Activated CD4-positive, alpha-beta T cell treated with anti-CD3 and anti-CD28 coated beads, Interleukin-2, Interleukin-6, amounts not matched to agents 100 ng/mL and 50 ng/mL, durations not matched to agents 16 hours and 8 hours (primary cell): ENCODE data around the gene CIBAR2.

Experiments
- DNase-seq: peaks from one replicate; pipeline ENCODE4 v3.0.0-alpha.2; 2020

CIBAR2 gene

DNA sequence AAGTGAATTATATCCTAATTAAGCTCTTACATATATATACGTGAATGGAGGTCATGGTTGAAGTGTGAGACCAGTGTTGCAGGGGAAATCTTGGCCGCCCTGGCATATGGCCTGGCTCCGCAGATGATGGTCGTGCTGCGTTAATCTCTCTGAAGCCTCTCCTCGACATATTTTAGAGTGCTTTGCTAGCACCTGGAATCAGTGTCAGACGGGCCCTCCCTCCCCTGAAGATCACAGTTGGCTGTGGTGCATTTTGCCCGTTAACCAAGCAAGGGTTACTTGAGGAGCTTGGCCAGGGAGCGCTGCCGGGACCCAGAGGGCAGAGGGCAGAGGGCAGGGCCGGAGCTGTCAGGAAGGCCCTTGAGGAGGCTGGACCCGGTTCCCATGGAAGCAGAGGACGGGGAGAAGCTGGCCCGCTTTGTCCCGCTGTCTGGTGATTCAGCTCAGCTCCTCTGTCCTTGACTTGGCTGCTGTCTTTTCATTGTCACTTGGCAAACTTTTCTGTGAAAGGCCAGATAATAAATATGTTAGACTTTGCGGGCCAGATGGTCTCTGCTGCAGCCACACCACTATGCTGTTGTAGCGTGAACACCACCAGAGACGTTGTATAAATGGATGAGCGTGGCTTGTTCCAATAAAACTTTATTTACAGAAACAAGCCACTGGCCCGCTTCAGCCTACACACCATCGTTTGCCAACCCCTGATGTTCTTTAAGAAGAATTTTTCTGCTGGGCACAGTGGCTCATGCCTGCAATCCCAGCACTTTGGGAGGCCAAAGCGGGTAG lies 32.3 kb downstream of the CIBAR2 start:
- no peak for DNase-seq

DNA sequence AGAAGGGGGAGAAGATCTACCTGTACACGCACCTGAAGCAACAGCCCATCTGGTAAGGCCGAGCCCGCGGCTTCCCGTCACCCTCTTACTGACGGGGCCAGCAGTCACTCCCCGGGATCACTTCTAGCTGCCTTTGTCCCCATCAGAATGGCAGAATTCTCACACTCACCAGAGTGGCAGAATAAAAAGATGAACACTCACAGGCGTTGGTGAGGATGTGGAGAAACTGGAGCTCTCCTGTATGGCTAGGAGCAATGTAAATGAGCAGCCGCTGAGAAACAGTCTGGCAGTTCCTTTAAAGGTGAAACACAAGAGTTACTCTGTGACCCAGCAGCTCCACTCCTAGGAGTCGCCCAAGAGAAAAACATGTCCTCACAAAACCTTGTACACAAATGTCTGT lies 33.3 kb downstream of the CIBAR2 start:
- DNase-seq = no peak

GRCh38 chr16:85078226-85078625 lies 34.0 kb downstream of the CIBAR2 start:
- no peak for DNase-seq

- DNase-seq = no peak
Observed at GRCh38 chr16:85077576-85078125, 34.6 kb downstream of the CIBAR2 start.

- DNase-seq = no peak
Observed at GRCh38 chr16:85077039-85077438, 35.2 kb downstream of the CIBAR2 start.

DNA sequence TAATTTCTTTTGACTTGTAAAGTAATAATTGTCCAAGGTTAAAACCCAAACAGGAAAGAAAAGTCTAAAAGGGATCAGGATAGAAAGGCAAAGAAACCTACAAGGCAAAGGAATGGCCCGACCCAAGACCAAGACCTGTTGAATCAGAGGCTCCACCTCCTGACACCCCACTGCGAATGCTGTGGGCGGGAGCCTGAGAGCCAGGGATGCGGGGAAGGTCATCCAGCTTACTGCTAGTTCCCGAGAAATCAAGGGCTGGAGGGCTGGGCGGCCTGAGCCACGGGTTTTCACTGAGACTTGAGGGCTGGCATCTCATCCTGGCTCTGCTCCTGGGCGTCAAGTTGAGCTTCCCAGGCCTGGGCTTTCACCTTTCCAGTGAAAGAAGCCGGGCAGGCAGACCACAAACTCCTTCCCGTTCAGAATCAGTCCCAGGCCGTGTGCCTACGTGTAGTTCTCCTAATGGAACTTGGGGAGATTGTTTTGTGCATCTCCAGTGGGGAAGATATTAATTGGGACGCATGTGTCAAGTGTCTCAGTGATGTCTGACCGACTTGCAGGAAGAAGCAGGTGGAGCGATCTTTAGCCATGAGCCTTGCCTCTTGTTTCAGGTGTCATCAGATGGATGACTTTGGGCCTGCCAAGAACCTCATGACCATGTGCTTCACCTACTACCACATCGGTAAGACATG lies 36.9 kb downstream of the CIBAR2 start:
- no peak for DNase-seq

DNA sequence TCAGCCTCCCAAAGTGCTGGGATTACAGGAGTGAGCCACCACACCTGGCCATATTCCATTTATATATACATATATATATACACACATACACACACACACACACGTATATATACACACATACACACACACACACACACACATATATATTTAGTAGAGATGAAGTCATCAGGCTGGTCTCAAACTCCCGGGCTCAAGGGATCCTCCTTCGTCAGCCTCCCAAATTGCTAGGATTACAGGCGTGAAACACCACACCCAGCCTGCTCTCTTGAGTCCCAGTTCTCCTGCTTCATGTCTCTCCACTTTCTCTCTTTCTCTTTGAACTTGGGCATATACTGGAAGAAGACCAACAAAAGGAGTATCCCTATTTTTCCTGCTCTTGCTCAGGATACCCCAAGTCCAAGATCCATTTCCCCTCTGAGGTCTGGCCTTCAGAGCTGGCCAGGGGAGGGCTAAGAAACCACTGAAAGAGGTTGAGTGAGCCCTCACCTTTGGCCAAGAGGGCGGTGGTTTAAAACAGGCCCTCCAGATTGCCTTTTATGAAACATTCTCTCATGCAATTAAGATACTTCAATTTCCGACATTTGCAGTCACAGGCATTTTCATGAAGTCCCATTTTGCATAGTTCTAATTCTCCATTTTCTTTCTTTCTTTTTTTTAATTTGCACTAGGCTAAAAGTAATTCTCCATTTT lies 37.9 kb downstream of the CIBAR2 start:
- DNase-seq = no peak

- no peak for DNase-seq
Observed at GRCh38 chr16:85072947-85073346, 39.3 kb downstream of the CIBAR2 start.

GRCh38 chr16:85072076-85072860 lies 40.0 kb downstream of the CIBAR2 start:
- DNase-seq = no peak

- no peak for DNase-seq
Observed at GRCh38 chr16:85069171-85069570, 43.1 kb downstream of the CIBAR2 start.

GRCh38 chr16:85068746-85069145 lies 43.5 kb downstream of the CIBAR2 start:
- DNase-seq = no peak

GRCh38 chr16:85067426-85067825 lies 44.8 kb downstream of the CIBAR2 start:
- no peak for DNase-seq

DNA sequence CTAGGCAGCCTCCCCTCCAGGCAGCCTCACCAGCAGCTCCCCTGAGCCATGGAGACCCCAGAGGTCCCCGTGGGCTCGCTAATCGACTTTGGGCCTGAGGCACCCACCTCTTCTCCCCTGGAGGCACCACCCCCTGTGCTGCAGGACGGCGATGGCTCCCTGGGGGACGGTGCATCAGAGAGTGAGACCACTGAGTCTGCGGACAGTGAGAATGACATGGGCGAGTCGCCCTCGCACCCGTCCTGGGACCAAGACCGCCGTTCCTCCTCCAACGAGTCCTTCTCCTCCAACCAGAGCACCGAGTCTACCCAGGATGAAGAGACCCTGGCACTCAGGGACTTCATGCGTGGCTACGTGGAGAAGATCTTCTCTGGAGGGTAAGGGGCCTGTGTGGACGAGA lies 45.2 kb downstream of the CIBAR2 start:
- no peak for DNase-seq

GRCh38 chr16:85066346-85066885 lies 45.9 kb downstream of the CIBAR2 start:
- DNase-seq = no peak

GRCh38 chr16:85065099-85065498 lies 47.2 kb downstream of the CIBAR2 start:
- no peak for DNase-seq

DNA sequence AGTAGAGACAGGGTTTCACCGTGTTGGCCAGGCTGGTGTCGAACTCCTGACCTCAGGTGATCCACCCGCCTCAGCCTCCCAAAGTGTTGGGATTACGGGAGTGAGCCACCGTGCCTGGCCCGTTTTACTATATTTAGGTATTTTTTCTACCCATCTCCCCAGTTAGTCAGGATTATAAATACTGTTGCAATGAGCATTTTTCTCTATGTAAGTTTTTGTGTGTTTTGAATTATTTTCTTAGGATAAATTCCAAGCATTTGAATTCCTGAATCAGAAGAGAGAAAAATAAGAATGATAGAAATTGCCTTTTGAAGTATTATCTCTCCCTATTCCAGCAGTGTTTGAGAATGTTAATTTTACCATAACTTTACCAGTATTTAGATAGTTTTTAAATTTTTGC lies 48.1 kb downstream of the CIBAR2 start:
- no peak for DNase-seq

DNA sequence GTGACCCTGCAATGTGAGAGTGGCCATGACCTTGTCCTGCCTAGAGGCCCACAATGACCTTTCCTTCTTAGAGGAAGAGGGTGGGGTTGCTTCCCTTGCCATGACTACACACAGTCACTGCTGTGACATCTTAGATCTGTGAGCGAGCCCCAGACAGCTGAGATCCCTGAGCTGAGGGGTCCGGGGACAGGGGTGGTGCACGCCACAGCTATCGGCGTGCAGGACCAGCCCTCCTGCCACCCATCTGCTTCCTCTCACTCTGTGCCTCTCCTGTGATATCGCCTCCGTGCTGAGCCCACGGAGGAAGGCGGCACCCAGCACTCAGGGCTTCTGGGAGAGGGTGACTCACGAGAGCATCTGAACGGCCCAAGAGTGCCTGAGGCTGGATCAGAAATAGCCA lies 49.4 kb downstream of the CIBAR2 start:
- no peak for DNase-seq

GRCh38 chr16:85062323-85062722 lies 49.9 kb downstream of the CIBAR2 start:
- no peak for DNase-seq

GRCh38 chr16:85061566-85061965 lies 50.7 kb downstream of the CIBAR2 start:
- DNase-seq = no peak

- no peak for DNase-seq
Observed at GRCh38 chr16:85058909-85059308, 53.4 kb downstream of the CIBAR2 start.

- DNase-seq = no peak
Observed at GRCh38 chr16:85057948-85058347, 54.3 kb downstream of the CIBAR2 start.

DNA sequence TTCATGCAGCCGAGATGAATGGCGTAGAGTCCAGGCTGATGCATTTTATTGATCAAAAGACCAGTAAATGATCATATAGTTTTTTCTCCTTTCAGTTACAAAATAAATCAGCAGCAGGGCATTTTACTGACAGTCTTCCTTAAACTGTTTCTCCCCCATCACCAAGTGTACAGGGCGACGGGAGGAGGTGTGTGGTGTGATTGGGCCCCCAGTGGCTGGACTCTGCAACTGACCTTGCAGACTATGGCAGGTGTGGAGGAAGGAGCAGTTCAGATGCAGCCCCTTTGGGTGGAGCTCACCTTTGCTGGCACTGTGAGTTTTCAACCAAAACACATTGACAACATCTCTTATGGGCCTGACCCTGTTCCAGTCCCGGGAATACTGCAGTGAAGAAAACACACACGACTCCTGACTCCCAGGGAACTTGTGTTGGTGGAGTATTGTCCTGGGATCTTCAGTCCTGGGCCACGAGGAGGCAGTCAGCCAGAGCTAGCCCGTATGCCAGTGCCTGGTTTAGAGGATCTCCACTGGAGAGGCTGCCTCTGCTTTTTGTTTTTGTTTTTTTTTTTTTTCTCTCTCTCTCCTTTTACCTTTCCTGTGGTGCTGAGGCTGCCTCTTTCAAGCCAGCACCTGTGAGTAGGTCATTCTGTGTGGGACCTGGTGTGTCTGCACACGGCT lies 54.9 kb downstream of the CIBAR2 start:
- DNase-seq = peak; percentile 8
